RWPE1 (cell line): ENCODE results near the gene EML1.

ENCODE experiments used
- CTCF ChIA-PET: fragments of 350-600 bp; sonication (Branson Sonifier 250); formaldehyde crosslinking; extraction: SDS; loops from one replicate; lab custom pipeline; 2021; lab: Yijun Ruan, JAX
- POLR2A ChIA-PET: fragments of 400-600 bp; formaldehyde crosslinking; extraction: SDS; loops from one replicate; lab custom pipeline; 2020; ENCODE audit warnings: antibody characterized with exemption; ENCODE audit not compliant: low non-redundant PET; lab: Yijun Ruan, JAX
- DNase-seq: peaks from one replicate; pipeline ENCODE4 v3.0.0; 2012; ENCODE audit warnings: low spot score
- H3K27ac ChIP-seq: fragments of 450-650 bp; 2 replicates; pipeline ENCODE4 v1.5.1; 2017
- CTCF ChIP-seq: fragments of 450-650 bp; conservative IDR thresholded peaks from 2 replicates; pipeline ENCODE4 v1.5.1; 2017; ENCODE audit warnings: low read depth, mild to moderate bottlenecking

Gene EML1

GRCh38 chr14:99777951-99778350 is 15.3 kb upstream of the EML1 start:
- TF ChIP-seq CTCF: no peak
- ChIA-PET CTCF (interaction anchor here (0.6 kb wide), 1 partner anchor 169 kb away, joined by 3 read pairs; no protein-coding TSS in a partner anchor), POLR2A (no interaction called here)
- no peak overlapping the region for H3K27ac ChIP-seq
- no peak for DNase-seq

- no peak for TF ChIP-seq CTCF
- DNase-seq: no peak
- H3K27ac ChIP-seq: no peak overlapping the region
- ChIA-PET POLR2A (no interaction called here), CTCF (no interaction called here)
These were observed 13.5 kb upstream of the EML1 start for GRCh38 chr14:99779751-99780150.

- H3K27ac ChIP-seq: no peak overlapping the region
- CTCF ChIA-PET: interaction anchor here (0.7 kb wide), 2 partner anchors 16 to 601 kb away, joined by 3 read pairs; no protein-coding TSS in a partner anchor
- DNase-seq: no peak
- POLR2A ChIA-PET: no interaction called here
- no peak for TF ChIP-seq CTCF
These were observed 12.5 kb upstream of the EML1 start for GRCh38 chr14:99780690-99781089.

- no peak for DNase-seq
- ChIA-PET CTCF (interaction anchor here (0.7 kb wide), 1 partner anchor 600 kb away, joined by 3 read pairs; no protein-coding TSS in a partner anchor), POLR2A (no interaction called here)
- no peak overlapping the region for H3K27ac ChIP-seq
- no peak for TF ChIP-seq CTCF
These were observed 12.1 kb upstream of the EML1 start for GRCh38 chr14:99781091-99781490.

GRCh38 chr14:99781853-99782610 is 11.2 kb upstream of the EML1 start:
- H3K27ac ChIP-seq: no peak overlapping the region
- CTCF ChIA-PET: no interaction called here
- DNase-seq: no peak
- POLR2A ChIA-PET: no interaction called here
- no peak for TF ChIP-seq CTCF

GRCh38 chr14:99784508-99784907 is 8.7 kb upstream of the EML1 start:
- H3K27ac ChIP-seq: no peak overlapping the region
- no peak for DNase-seq
- no peak for TF ChIP-seq CTCF
- ChIA-PET POLR2A (no interaction called here), CTCF (interaction anchor here (0.6 kb wide), 1 partner anchor 29 kb away, joined by 3 read pairs; no protein-coding TSS in a partner anchor)
